NCI-H446 (cell line): Measurements from ENCODE around the gene DNAJC8.

Experiments used
- DNase-seq, 2 experiments: peaks; one replicate each; lab custom pipeline; 2025; lab: John Stamatoyannopoulos, UW

Gene DNAJC8

DNA sequence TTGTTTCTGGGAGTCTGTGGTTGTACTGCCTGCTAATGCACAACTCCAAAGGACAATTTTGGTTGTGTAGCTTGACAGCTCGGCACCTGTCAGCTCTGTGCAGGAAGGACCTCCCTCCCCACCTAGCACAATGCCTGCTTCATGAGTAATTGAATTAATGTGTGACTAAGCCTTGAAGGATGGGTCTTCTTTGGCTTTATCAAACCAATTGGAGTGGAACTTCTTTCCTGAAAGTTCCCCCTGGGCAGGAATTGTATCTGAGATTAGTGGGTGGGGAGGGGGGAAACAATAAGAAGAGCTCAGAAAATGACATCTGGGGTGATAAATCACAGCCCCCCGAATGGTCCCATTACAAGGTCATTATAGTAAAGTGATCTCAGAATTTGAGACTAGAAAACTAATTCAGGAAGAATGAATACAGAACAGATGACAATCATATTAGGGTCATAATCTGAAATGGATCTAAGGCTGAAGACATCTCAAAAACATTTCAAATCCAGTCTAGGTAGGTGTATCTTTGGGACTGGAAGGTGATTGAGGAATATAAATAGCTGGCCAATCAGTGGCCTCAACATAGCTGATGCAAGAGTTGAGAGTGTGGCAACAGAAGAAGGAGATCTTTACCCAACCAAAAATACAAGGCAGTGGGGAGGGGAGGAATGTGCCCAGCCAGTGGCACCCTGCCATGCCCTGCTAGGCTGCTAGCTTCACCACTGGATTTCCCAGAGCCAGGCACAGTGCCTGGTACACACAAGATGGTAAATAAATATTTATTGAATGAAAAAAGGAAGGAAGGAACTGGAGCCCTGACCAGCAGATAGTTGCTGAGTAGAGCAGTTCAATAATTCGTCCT lies 16.4 kb upstream of the DNAJC8 start:
- DNase-seq, result peak; percentile 34 to 48

DNA sequence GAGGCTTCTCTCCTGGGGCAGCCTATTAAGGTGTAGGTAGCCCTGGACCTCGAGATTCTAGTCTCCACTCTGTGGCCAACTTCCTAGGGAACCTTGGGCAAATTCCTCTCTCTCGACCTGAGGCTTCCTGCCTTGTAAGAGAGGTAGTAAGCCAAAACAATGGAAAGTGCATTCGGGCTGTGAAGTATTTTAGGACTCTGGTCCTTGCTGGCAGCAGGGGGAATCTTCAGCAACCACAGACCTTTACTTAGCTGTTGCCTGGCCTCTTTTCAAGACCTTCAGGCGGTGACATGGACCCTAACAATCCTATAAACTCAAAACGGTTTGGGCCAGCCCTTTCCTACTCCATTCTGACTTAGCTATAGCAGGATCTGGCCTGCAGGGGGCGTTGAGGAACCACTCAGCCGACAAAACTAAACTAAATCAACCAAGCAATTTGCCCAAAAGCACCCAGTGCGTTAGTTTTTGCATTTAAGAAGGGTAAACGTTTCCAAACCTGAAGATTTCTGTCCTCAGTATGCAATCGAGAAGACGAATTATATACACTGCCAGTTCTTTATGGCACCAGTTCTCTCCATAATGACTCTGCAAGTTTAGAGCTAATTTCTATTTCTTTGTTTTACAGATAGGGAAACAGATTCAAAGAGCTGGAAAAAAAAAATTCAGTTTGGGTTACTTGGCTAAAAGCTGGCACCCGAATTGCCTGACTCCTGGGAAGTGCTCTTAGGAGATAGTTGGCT lies 15.6 kb upstream of the DNAJC8 start:
- DNase-seq, result peak; percentile 79 to 80

GRCh38 chr1:28247612-28248272 lies 14.9 kb upstream of the DNAJC8 start:
- peak in 1 of 2 experiments; percentile 14 for DNase-seq

DNA sequence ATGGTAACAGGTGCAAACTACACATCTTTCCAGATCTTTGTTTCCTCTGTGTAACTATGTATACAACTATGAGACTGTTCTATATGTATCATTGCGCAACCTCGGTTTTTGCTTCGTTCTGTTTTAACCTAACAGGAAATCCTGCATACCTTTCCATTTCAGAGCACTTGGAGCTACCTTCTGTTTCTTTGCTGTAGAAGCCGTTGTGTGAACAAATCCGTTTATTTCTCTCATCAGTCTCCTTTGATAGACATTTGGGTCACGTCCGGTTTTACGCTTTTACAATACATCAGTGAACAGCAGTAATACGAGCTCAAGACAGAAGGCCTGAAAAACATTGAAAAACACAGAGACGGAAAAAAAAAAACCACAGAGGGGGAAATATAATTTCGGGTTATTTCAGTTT lies 13.6 kb upstream of the DNAJC8 start:
- no peak for DNase-seq

DNA sequence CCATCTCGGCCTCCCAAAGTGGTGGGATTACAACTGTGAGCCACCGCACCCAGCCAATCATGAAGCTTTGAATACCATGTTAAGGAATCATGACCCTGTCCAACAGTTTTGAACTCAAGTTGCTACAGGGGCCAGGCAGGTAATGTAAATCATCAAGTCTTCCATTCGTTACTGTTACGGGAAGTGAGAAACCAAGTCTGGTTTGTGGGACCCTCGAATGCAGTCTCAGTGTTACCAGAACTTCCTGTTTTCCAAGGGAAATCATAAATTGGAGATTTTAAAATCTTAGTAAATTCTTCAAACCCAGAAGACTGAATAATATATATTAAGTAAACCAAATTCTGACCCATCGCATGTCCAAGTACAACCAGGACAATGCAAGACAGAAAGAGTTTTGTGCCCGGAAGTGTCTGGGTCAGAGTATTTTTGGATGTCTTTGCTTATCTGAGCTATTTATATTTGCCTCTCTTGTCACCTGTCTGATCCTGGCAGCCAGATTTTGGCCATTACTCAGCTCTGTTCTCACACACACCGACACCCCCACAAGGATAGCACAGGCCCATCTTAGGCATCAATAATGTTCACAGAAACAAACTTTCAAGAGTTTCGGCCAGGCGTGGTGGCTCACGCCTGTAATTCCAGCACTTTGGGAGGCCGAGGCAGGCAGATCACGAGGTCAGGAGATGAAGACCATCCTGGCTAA lies 11.9 kb upstream of the DNAJC8 start:
- DNase-seq, result no peak

DNA sequence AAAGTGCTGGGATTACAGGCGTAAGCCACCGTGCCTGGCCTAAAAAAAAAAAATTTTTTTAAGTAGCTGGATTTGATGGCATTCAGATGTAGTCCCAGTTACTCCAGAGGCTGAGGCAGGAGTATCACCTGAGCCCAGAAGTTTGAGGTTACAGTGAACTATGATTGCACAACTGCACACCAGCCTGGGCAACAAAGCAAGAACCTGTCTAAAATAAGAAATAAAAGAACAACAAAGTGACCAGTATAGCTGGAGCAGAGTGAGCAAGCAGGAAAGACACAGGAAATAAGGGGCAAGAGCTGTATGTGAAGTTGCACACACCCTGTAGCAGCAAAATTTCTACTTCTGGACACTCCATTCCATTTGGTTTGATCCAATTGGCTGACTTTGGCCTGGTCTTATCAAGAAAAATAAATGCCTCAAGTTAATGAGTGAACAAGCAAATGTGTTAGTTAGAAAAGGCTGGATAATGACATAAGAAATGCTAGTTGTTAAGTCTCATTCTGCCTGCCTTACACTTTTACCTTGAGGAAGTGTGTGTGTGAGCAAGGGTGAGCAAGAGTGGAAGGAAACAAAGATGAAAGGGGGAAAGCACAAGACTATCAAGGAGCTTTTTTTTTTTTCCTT lies 11.0 kb upstream of the DNAJC8 start:
- no peak for DNase-seq

GRCh38 chr1:28241638-28242241 lies 8.9 kb upstream of the DNAJC8 start:
- DNase-seq, result no peak

GRCh38 chr1:28240024-28240423 lies 7.2 kb upstream of the DNAJC8 start:
- no peak for DNase-seq

GRCh38 chr1:28239004-28239403 lies 6.2 kb upstream of the DNAJC8 start:
- DNase-seq, result no peak

GRCh38 chr1:28236656-28237322 lies 4.0 kb upstream of the DNAJC8 start:
- DNase-seq, result no peak

DNA sequence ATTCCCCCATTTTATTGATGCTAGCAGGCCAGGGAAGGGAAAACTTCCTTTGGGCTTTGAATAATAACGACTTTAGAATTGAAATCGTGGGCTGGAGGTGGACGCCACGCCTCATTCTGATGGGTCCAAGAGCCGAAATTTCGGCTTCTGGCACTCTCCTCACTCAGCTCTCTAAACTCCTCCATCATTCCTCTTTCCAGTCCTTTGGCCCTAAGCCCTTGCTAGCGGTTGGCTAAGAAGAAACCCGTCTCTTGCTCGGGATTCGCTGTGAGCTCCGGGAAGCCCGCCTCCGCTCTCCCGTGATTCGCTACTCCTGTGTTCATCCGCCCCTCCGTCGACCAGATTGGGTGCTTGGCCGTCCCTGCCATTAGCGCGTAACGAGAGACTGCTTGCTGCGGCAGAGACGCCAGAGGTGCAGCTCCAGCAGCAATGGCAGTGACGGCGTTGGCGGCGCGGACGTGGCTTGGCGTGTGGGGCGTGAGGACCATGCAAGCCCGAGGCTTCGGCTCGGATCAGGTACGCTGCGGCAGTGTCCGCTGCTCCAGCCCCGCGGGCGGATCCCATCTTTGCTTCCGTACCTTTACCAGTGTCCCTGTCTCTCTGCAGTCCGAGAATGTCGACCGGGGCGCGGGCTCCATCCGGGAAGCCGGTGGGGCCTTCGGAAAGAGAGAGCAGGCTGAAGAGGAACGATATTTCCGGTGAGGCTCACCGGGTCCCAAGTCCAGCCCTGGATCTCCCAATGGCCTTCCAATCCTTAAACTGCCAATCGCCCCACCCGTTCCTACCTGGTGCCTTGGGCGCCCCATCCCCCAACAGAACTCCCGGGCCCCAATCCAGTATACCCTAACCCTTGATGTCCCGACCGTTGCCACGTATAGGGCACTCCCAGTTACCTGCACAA lies 3.2 kb upstream of the DNAJC8 start, which contains the start of gene ATP5IF1:
ATP5IF1 (plus strand) TSS at position 370 of the 901 bp plus-strand sequence; CDS start at position 430, 60 bp downstream.
- peak; percentile 95 to 98 for DNase-seq

GRCh38 chr1:28233264-28233606 lies 406 bp upstream of the DNAJC8 start:
- no peak for DNase-seq

DNA sequence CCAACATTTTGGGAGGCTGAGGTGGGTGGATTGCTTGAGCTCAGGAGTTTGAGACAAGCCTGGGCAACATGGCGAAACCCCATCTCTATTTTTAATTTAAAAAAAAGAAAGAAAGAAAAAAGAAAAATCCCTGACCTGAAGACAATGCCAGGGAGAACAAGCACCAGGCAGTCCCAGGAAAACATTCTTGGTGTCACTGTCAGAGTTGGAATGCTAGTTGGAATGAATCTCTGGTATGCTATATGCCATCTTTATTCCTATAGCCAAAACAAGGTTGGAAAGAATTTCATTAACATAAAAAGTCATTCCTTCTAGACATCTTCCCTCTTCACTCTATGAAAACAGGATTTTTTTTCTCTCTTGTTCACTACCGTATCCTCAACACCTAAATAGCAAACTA lies 2.8 kb downstream of the DNAJC8 start:
- no peak for DNase-seq

GRCh38 chr1:28229089-28229488 lies 3.7 kb downstream of the DNAJC8 start:
- no peak for DNase-seq

DNA sequence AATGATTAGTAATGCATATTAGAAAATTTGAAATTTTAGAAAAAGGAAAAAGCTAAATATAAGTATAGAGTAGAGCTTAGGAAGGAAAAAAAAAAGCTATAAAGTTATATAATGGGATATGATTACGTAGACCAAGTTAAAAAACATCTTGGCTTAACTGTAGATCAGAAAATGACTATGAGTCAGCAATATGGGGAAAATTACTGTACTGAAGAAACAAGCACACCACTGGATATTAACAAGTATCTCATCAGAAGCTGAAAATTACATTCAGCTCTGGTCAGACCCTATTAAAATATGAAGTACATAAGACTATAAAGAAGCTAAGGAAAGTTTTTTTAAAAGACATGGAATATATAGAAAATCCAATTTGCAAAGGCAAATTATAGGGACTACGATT lies 19.5 kb downstream of the DNAJC8 start:
- no peak for DNase-seq

DNA sequence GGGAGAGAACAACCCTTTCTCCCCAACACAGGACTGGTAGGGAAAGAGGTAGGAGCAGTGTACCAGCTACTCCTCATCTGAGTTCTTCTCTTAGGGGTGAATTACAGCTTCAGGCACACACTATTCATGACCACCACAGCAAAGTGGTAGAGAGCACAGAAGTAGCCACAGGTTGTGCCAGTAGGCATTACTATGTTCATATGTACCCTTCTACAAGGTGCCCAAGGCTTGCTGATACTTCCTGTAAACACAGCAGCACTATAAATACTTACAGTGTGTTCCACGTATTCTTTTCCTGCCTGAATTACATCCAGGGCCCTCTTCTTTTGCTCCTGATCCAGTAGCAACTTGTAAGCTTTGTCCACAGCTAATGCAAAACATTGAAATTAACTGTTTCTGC lies 23.1 kb downstream of the DNAJC8 start:
- DNase-seq, result no peak

GRCh38 chr1:28208818-28209441 lies 23.9 kb downstream of the DNAJC8 start:
- peak; percentile 25 to 47 for DNase-seq

GRCh38 chr1:28205243-28205642 lies 27.6 kb downstream of the DNAJC8 start:
- no peak for DNase-seq

GRCh38 chr1:28200234-28200873 lies 32.5 kb downstream of the DNAJC8 start:
- no peak for DNase-seq
